ENCODE measurements around the gene URGCP.

- TF ChIP-seq, protein P1, sequence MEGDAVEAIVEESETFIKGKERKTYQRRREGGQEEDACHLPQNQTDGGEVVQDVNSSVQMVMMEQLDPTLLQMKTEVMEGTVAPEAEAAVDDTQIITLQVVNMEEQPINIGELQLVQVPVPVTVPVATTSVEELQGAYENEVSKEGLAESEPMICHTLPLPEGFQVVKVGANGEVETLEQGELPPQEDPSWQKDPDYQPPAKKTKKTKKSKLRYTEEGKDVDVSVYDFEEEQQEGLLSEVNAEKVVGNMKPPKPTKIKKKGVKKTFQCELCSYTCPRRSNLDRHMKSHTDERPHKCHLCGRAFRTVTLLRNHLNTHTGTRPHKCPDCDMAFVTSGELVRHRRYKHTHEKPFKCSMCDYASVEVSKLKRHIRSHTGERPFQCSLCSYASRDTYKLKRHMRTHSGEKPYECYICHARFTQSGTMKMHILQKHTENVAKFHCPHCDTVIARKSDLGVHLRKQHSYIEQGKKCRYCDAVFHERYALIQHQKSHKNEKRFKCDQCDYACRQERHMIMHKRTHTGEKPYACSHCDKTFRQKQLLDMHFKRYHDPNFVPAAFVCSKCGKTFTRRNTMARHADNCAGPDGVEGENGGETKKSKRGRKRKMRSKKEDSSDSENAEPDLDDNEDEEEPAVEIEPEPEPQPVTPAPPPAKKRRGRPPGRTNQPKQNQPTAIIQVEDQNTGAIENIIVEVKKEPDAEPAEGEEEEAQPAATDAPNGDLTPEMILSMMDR (IDR thresholded peaks at IDR 0.05) = no peak
- TF ChIP-seq EP300 (IDR thresholded peaks at IDR 0.05) = no peak
Observed at GRCh38 chr7:43921423-43921822, 15.0 kb upstream of the URGCP start.
